Measurements from ENCODE around the gene THAP7. TPM values are rescaled to one million over a fixed set of nuclear protein-coding genes. Genes with fewer than 3 reads are reported as not detected.

Gene THAP7
- total and polyA plus RNA-seq, 2 donors from 2014 or later: 25.5 to 44.1 TPM

GRCh38 chr22:21014202-21014725 lies 12.3 kb upstream of the THAP7 start:
- FAIRE-seq (no peak), DNase-seq (peak; percentile 96 to 98 (median 98))
- Histone ChIP-seq H3K27ac (ENCODE audit: low read depth in 2 of 2, low read length in 2 of 2) (peak overlapping the region in 1 of 2 donors; percentile 32), H3K9me3 (ENCODE audit: control insufficient read depth in 2 of 3, insufficient read depth in 1 of 3, low read length in 3 of 3) (no peaks in the 10 kb centered on the region), H3K9ac (ENCODE audit: low read length in 3 of 3) (no peak overlapping the region), H3K36me3 (ENCODE audit: control insufficient read depth in 2 of 3, insufficient read depth in 3 of 3, low read length in 3 of 3) (no peaks in the 10 kb centered on the region), H3K27me3 (ENCODE audit: control insufficient read depth, insufficient read depth, low read length) (no peaks in the 10 kb centered on the region), H3K4me1 (ENCODE audit: control insufficient read depth in 2 of 3, insufficient read depth in 2 of 3, low read depth in 1 of 3, low read length in 3 of 3) (peaks cover 0 to 11% (median 5%) of the 10 kb centered on the region in 3 donors), H3K4me3 (ENCODE audit: low read length in 3 of 3) (peak overlapping the region; percentile 38 to 44 (median 40))
- intact Hi-C loops (cut with DNase I): no loop called here
- TF ChIP-seq CTCF (IDR thresholded peaks at IDR 0.05; ENCODE audit: borderline replicate concordance, extremely low read depth, insufficient read depth): no peak

- peak in 1 of 5 donors; percentile 47 for DNase-seq
- peak overlapping the region; percentile 38 to 44 (median 40) for H3K4me3 ChIP-seq (ENCODE audit: low read length in 3 of 3)
Measured at GRCh38 chr22:21013657-21014201, 11.8 kb upstream of the THAP7 start.

GRCh38 chr22:21012446-21013407 lies 10.8 kb upstream of the THAP7 start:
- H3K27me3 ChIP-seq (ENCODE audit: control insufficient read depth, insufficient read depth, low read length): no peaks in the 10 kb centered on the region
- intact Hi-C loops (cut with DNase I): no loop called here
- no peak for TF ChIP-seq CTCF (IDR thresholded peaks at IDR 0.05; ENCODE audit: borderline replicate concordance, extremely low read depth, insufficient read depth)
- DNase-seq (peak in 1 of 5 donors; percentile 54), FAIRE-seq (no peak)
- H3K36me3 ChIP-seq (ENCODE audit: control insufficient read depth in 2 of 3, insufficient read depth in 3 of 3, low read length in 3 of 3): no peaks in the 10 kb centered on the region
- no peaks in the 10 kb centered on the region for H3K9me3 ChIP-seq (ENCODE audit: control insufficient read depth in 2 of 3, insufficient read depth in 1 of 3, low read length in 3 of 3)
- H3K27ac ChIP-seq (ENCODE audit: low read depth in 2 of 2, low read length in 2 of 2): no peak overlapping the region
- H3K4me1 ChIP-seq (ENCODE audit: control insufficient read depth in 2 of 3, insufficient read depth in 2 of 3, low read depth in 1 of 3, low read length in 3 of 3): peaks cover 0 to 11% (median 5%) of the 10 kb centered on the region in 3 donors
- H3K4me3 ChIP-seq (ENCODE audit: low read length in 3 of 3): no peak overlapping the region
- no peak overlapping the region for H3K9ac ChIP-seq (ENCODE audit: low read length in 3 of 3)

More at GRCh38 chr22:21013657-21014201, 11.8 kb upstream of the THAP7 start:
- Histone ChIP-seq H3K36me3 (ENCODE audit: control insufficient read depth in 2 of 3, insufficient read depth in 3 of 3, low read length in 3 of 3) (no peaks in the 10 kb centered on the region), H3K27me3 (ENCODE audit: control insufficient read depth, insufficient read depth, low read length) (no peaks in the 10 kb centered on the region), H3K9ac (ENCODE audit: low read length in 3 of 3) (no peak overlapping the region), H3K9me3 (ENCODE audit: control insufficient read depth in 2 of 3, insufficient read depth in 1 of 3, low read length in 3 of 3) (no peaks in the 10 kb centered on the region), H3K27ac (ENCODE audit: low read depth in 2 of 2, low read length in 2 of 2) (no peak overlapping the region), H3K4me1 (ENCODE audit: control insufficient read depth in 2 of 3, insufficient read depth in 2 of 3, low read depth in 1 of 3, low read length in 3 of 3) (peaks cover 0 to 11% (median 5%) of the 10 kb centered on the region in 3 donors)
- no peak for FAIRE-seq
- intact Hi-C loops (cut with DNase I): no loop called here
- no peak for TF ChIP-seq CTCF (IDR thresholded peaks at IDR 0.05; ENCODE audit: borderline replicate concordance, extremely low read depth, insufficient read depth)
